Measurements from ENCODE around the gene SLC35E3. TPM values are rescaled to one million over a fixed set of nuclear protein-coding genes. Genes with fewer than 3 reads are reported as not detected.

The SLC35E3 gene
- total and polyA plus RNA-seq, 2 experiments from 2014 or later: 5.5 to 13.8 TPM

GRCh38 chr12:68793436-68793835 is 47.5 kb downstream of the SLC35E3 start:
- no peaks in the 10 kb centered on the region for H3K36me3 ChIP-seq (ENCODE audit: insufficient read depth)
- H3K4me3 ChIP-seq: no peak overlapping the region
- no peak overlapping the region for H3K4me2 ChIP-seq
- peak overlapping the region; percentile 16; the same call in 1 of the 2 replicates for H2AFZ ChIP-seq
- no peak overlapping the region for H3K4me3 Mint-ChIP-seq
- H3K9me2 ChIP-seq (ENCODE audit: insufficient read depth): no peaks in the 10 kb centered on the region; the same call in 1 of the 2 replicates
- peak; percentile 22; the same call in 2 of the 3 replicates for ATAC-seq
- H3K27ac Mint-ChIP-seq: no peak overlapping the region
- peaks cover 2% of the 10 kb centered on the region for H3K27me3 Mint-ChIP-seq (ENCODE audit: insufficient read depth, low read depth, poor library complexity)
- H3K79me2 ChIP-seq (replicated peaks; ENCODE audit: insufficient read depth): no peaks in the 10 kb centered on the region
- no peaks in the 10 kb centered on the region for H3K4me1 ChIP-seq (ENCODE audit: insufficient read depth)
- peaks cover 7% of the 10 kb centered on the region for H3K4me1 Mint-ChIP-seq
- no peaks in the 10 kb centered on the region for H4K20me1 ChIP-seq (replicated peaks; ENCODE audit: insufficient read depth)
- TF ChIP-seq ETS1 (IDR thresholded peaks at IDR 0.05): no peak
- TF ChIP-seq NANOG (IDR thresholded peaks at IDR 0.05; ENCODE audit: borderline replicate concordance): no peak
- no peak for TF ChIP-seq EZH2 (IDR thresholded peaks at IDR 0.05; ENCODE audit: low read depth, unreplicated experiment)
- TF ChIP-seq ZNF462 (CRISPR knock-in tag; IDR thresholded peaks at IDR 0.05): no peak
- TF ChIP-seq ZNF331 (CRISPR knock-in tag; IDR thresholded peaks at IDR 0.05; ENCODE audit: low read depth): no peak
- no peak for TF ChIP-seq CREB1 (CRISPR knock-in tag; IDR thresholded peaks at IDR 0.05; ENCODE audit: low read depth)
- no peak for TF ChIP-seq POLR2AphosphoS5 (IDR thresholded peaks at IDR 0.05; ENCODE audit: low read depth)
- no peak for TF ChIP-seq STAT1 (IDR thresholded peaks at IDR 0.05; ENCODE audit: unreplicated experiment)
- TF ChIP-seq CTCF (conservative IDR thresholded peaks at IDR 0.05; ENCODE audit: low read depth in 2 of 2): no peak
- no peak for TF ChIP-seq ZNF114 (CRISPR knock-in tag; IDR thresholded peaks at IDR 0.05)
- TF ChIP-seq EZH2phosphoT487 (IDR thresholded peaks at IDR 0.05; ENCODE audit: unreplicated experiment): no peak
- no peak for TF ChIP-seq REST (IDR thresholded peaks at IDR 0.05; ENCODE audit: unreplicated experiment)
- TF ChIP-seq JUNB (IDR thresholded peaks at IDR 0.05; ENCODE audit: unreplicated experiment): no peak
- H3K27ac ChIP-seq (ENCODE audit: low read depth): no peak overlapping the region
- H3F3A ChIP-seq (replicated peaks; ENCODE audit: low read depth): no peaks in the 10 kb centered on the region
- H3K36me3 Mint-ChIP-seq (ENCODE audit: low read depth): no peaks in the 10 kb centered on the region
- no peaks in the 10 kb centered on the region for H3K27me3 ChIP-seq (ENCODE audit: insufficient read depth)
- DNase-seq (ENCODE audit: low spot score): no peak
- H3K9me3 Mint-ChIP-seq: no peaks in the 10 kb centered on the region

Data from GM23338 (cell line).